Body of pancreas (tissue), 4 donors: ENCODE measurements around the gene CCDC8.

Experiments used
- CTCF ChIP-seq, 7 experiments: fragments of 450-650 bp in 4 of 7; fragments of 200-600 bp in 3 of 7; sonication (generic) in 3 of 7; IDR thresholded peaks; one replicate each; pipeline ENCODE4 v1.5.1; 2016 to 2019; ENCODE audit warnings: antibody characterized with exemption in 7 of 7
- POLR2A ChIP-seq, 3 donors: fragments of 450-650 bp; IDR thresholded peaks; one replicate each; pipeline ENCODE4 v1.6.1; 2016; ENCODE audit warnings: antibody characterized with exemption in 3 of 3, mild to moderate bottlenecking in 2 of 3

- TF ChIP-seq POLR2A (IDR thresholded peaks at IDR 0.05) (no peak), CTCF (IDR thresholded peaks at IDR 0.05) (no peak)
Observed at GRCh38 chr19:46426035-46426505, 12.7 kb upstream of the CCDC8 start.
